Activated CD4-positive, alpha-beta T cell treated with anti-CD3 and anti-CD28 coated beads for 24 hours (primary cell): Measurements from ENCODE around the gene TRRAP.
"Not testable (repeated sequence)": the region's sequence is repeated elsewhere in the genome, so short reads cannot be mapped to it uniquely, and the experiment has no call there.

Experiments
- DNase-seq, 2 donors: peaks; one replicate each; pipeline ENCODE4 v3.0.0-alpha.2; 2020; ENCODE audit warnings: low read depth in 2 of 2

The TRRAP gene

DNA sequence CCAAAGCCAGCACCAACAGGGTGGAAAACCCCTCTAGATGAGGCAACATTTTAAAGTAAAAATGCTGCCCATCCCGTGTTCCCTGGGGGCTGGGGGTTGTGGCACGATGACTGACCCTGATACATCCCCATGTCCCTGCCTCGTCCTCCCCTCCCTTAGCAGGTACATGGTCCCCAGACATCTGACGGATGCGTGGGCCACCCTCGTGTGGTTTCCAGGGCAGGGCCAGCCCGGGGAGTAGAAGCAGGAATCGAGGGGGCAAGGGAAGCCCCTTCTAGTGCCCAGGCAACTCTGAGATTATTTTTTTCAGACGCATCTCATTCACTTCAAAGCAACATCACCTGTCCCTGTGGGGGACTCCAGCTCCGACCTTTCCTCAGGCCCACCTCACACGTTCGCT lies 12.0 kb upstream of the TRRAP start:
- DNase-seq: no peak

GRCh38 chr7:98866765-98867164 lies 11.6 kb upstream of the TRRAP start:
- no peak for DNase-seq

DNA sequence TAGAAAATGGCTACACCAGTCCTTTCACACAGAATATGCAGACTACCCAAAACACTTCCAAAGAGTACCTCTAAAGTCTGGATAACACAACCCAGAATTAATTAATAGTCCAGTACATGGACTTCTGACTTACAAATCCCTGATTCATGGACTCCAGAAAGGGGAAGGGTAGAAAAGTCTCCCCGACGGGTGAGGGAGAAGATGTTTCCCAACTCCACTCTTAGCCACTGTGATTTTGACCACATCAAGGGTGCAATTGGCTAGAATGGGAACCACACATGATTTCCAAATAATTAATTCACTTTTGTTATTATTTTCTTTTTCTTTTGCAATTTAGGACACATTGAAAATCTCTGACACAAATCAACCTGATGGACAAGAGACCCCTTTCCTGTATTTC lies 9.9 kb upstream of the TRRAP start:
- no peak for DNase-seq

DNA sequence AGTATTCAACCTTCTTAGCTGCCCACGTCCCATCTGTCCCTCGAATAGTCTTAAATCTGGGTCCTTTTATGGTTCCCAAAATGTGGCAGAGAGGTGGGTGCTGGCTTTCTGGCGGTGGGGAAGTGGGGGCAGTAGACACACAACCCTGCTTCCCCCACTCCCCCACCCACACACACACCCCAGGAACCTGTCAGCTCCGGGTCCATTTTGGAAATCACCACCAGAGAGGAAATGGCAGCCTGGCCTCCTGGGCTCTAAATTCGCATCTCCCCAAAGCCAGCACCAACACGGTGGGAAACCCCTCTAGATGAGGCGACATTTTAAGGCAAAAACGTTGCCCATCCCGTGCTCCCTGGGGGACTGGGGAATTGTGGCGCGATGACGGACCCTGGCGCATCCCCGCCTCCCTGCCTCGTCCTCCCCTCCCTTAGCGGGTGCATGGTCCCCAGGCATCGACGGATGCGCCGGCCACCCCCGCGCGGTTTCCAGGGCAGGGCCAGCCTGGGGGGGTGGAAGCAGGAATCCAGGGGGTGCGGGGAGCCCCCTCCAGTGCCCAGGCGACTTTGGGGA lies 9.2 kb upstream of the TRRAP start:
- DNase-seq: no peak

GRCh38 chr7:98869597-98870120 lies 8.7 kb upstream of the TRRAP start, which contains the start of gene TMEM130:
TMEM130 (minus strand) TSS chr7:98870014; CDS start chr7:98869861, 153 bp downstream.
- DNase-seq: no peak

DNA sequence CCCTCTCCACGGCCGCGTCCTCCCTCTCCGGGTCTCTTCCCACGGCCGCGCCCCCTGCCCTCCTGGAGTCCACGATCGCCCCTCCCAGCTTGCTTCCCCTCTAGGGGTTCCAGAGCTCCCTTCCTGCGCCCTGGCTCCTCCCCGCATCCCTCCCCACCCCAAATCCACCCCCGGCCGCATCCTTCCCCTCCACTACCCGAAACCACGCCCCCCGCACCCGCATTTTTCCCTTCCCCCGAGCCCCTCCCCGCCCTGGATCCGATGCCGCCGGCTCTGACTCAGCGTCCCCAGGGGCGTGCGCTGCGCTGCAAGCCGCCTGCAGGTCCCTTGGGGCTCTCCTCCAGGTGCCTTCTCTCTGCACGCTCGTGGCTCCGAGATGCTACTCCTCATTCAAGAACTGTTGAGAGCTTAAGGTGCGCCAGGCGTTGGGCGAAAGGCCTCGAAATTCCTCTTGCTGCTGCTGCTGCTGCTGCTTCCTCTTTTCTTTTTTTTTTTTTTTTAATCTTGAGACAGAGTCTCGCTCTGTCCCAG lies 8.1 kb upstream of the TRRAP start:
- peak; percentile 66 to 75 for DNase-seq

- no peak for DNase-seq
These were observed 7.4 kb upstream of the TRRAP start for GRCh38 chr7:98870807-98871491.

- no peak for DNase-seq
These were observed 5.9 kb upstream of the TRRAP start for GRCh38 chr7:98872328-98872924.

DNA sequence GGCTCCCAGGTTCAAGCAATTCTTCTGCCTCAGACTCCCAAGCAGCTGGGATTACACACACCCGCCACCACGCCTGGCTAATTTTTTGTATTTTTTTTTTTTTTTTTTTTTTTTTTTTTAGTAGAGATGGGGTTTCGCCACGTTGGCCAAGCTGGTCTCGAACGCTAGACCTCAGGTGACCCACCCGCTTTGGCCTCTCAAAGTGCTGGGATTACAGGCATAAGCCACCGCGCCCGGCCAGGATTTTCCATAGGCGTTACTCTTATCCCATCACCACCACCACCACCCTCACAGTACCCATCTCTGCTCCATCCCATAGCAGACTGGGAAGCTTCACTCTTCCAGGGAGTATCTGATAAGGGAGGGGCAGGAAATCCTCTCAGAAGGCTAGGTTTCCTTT lies 4.7 kb upstream of the TRRAP start:
- not testable (repeated sequence) for DNase-seq

DNA sequence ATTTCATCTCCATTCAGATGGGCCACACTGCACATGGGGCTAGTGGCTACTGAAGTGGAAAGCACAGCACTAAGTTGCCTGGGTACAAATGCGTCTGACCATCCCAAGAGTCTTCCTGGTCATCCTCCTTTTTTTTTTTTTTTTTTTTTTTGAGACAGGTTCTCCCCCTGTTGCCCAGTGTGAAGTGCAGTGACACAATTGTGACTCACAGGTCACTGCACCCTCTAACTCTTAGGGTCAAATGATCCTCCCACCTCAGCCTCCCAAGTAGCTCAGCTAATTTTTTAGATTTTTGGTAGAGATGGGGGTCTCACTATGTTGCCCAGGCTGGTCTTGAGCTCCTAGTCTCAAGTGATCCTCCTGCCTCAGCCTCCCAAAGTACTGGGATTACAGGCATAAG lies 3.4 kb upstream of the TRRAP start:
- no peak for DNase-seq

GRCh38 chr7:98875501-98875900 lies 2.8 kb upstream of the TRRAP start:
- DNase-seq: no peak

- no peak for DNase-seq
These were observed 1.2 kb upstream of the TRRAP start for GRCh38 chr7:98877146-98877545.

DNA sequence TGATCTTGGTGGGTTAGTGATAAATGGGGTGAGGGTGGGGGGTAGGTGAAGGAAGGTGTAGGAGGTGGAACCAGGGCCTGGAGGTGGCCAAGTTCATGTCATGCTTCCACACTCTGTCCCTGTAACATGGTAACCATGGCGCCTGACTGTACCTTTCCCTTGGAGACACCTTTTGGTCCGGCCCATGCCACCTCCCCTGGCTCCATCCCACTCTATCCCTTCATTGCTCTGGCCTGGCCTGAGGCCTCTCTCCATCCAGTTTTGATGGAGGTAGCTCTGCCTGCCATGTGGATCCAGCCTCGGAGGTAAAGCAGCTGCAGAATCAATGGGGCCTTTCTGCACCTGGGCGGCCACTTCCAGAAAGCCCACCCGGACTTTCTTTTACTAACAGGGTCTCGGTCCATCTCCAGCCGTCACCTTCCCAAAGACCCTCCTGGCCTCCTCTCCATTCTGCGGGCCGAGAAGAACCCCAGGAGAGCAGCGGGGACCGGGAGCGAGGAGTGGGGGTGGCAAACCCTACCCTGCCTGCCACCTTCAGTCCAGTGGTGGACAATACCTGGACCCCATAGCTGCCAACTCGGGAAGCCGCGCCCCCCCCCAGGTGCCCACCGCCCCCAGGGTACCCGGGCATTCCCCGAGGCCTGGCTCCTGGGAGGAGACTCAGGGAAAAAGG lies 504 bp upstream of the TRRAP start:
- DNase-seq: no peak

- DNase-seq: peak in 1 of 2 donors; percentile 45
These were observed 1.1 kb downstream of the TRRAP start for GRCh38 chr7:98879198-98879978.

DNA sequence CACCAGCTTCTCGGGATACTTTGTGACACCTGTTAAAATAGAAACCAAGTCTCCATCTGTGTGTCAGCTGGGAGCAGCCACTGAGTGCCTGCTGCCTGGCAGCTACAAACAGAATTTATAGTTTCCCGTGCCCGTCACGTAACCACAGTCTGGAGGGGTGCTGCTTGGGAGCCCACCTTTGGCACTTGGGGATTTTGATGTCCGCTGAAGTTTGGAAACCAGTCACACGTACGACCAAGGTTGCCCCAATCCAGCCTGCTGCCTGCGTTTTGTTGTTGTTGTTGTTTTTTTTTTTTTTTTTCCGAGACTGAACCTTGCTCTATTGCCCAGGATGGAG lies 1.6 kb downstream of the TRRAP start:
- DNase-seq: no peak

DNA sequence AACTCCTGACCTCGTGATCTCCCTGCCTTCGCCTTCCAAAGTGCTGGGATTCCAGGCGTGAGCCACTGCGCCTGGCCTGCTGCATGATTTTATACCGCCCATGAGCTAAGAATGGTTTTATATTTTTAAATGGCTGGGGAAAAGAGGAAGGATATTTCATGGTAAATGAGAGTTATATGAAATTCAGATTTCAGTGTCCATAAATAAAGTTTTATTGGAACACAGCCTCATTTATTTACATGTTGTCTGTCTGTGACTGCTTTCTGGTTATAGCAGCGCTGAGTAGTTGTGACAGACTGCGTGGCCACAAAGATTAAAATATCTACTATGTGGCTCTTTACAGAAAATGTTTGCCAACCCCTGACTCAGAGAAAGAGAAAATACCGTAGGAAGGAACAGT lies 2.2 kb downstream of the TRRAP start:
- no peak for DNase-seq

- no peak for DNase-seq
These were observed 3.4 kb downstream of the TRRAP start for GRCh38 chr7:98881561-98882315.

- no peak for DNase-seq
These were observed 6.1 kb downstream of the TRRAP start for GRCh38 chr7:98884416-98884815.

GRCh38 chr7:98887038-98887437 lies 8.7 kb downstream of the TRRAP start:
- DNase-seq: no peak

DNA sequence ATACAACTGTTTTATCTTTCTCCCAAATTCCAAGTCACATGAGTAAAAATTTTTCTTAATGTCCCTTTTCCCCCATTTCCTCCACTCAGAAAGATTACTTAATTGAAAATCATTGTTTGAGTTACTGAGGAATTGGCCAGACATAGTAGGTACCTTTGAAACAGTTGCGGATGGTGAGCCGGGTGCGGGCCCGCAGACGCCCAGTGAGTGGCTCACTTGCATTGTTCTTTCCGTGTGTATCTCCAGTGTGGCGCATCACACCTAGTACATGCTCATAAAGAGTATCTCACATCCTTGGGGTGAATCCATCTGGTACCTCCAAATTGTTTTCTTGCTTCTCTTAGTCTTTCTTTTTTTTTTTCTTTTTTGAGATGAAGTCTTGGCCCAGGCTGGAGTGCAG lies 14.3 kb downstream of the TRRAP start:
- DNase-seq: no peak

DNA sequence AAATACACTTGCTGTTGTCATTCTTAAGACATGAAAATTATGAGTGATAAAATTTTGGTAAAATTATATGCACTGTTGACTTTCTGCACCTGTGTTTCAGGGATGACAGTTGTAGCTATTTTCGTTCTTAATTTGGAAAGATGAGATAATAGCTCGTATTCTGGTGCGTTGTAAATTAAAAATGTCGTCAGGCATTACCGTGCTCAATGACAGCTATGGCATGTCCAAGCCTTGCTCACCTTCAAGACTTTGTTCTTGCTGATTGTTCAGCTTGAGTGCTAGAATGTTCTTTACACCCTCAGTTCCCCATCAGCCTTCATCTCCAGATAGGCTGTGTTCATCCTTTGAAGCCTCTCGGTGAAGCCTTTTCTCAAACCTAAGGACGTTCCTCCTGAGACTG lies 21.5 kb downstream of the TRRAP start:
- no peak for DNase-seq
